H9 (cell line): ENCODE measurements around the gene MUC15. TPM values are rescaled to one million over a fixed set of nuclear protein-coding genes. Genes with fewer than 3 reads are reported as not detected.
A peak's percentile ranks its signal among the peaks of the same experiment; 100 is the strongest.

Source experiments
- DNase-seq: peaks from one replicate; pipeline ENCODE4 v3.0.0-alpha.2; 2017
- H2AFZ ChIP-seq: one replicate; pipeline ENCODE4 v1.6.1; 2013; ENCODE audit warnings: mild to moderate bottlenecking, low read length, control low read depth, moderate library complexity
- H2AK5ac ChIP-seq: 2 replicates; pipeline ENCODE4 v1.6.1; 2013; ENCODE audit warnings: low read length, control low read depth, mixed read lengths; ENCODE audit not compliant: insufficient read length
- H2BK120ac ChIP-seq: one replicate; pipeline ENCODE4 v1.6.1; 2013; ENCODE audit warnings: low read depth, mild to moderate bottlenecking, low read length, control low read depth, inconsistent platforms; ENCODE audit not compliant: poor library complexity, severe bottlenecking
- H2BK12ac ChIP-seq: 2 replicates; pipeline ENCODE4 v1.6.1; 2013; ENCODE audit warnings: low read length, control low read depth, mixed read lengths, low read depth; ENCODE audit not compliant: insufficient read length
- H2BK15ac ChIP-seq: 2 replicates; pipeline ENCODE4 v1.6.1; 2013; ENCODE audit warnings: low read depth, low read length, control low read depth
- H2BK20ac ChIP-seq: one replicate; pipeline ENCODE4 v1.6.1; 2013; ENCODE audit warnings: low read depth, mild to moderate bottlenecking, low read length, control low read depth, inconsistent platforms; ENCODE audit not compliant: poor library complexity, severe bottlenecking
- H2BK5ac ChIP-seq: 2 replicates; pipeline ENCODE4 v1.6.1; 2013; ENCODE audit warnings: low read length, control low read depth, mixed read lengths; ENCODE audit not compliant: insufficient read length
- H3K14ac ChIP-seq: 2 replicates; pipeline ENCODE4 v1.6.1; 2013; ENCODE audit warnings: low read length, control low read depth; ENCODE audit not compliant: insufficient read depth
- H3K18ac ChIP-seq: 2 replicates; pipeline ENCODE4 v1.6.1; 2013; ENCODE audit warnings: low read depth, mild to moderate bottlenecking, mixed read lengths, low read length, control low read depth; ENCODE audit not compliant: insufficient read length
- H3K23ac ChIP-seq: 2 replicates; pipeline ENCODE4 v1.6.1; 2013; ENCODE audit warnings: low read length, control low read depth, mixed read lengths, low read depth; ENCODE audit not compliant: insufficient read length
- H3K23me2 ChIP-seq: 2 replicates; pipeline ENCODE4 v1.6.1; 2013; ENCODE audit warnings: low read depth, mild to moderate bottlenecking, mixed read lengths, low read length, control low read depth; ENCODE audit not compliant: insufficient read length, poor library complexity, severe bottlenecking
- H3K27ac ChIP-seq: 2 replicates; pipeline ENCODE4 v1.5.1; 2013; ENCODE audit warnings: low read length, control low read depth, mixed read lengths, low read depth; ENCODE audit not compliant: insufficient read length
- H3K27me3 ChIP-seq: 2 replicates; pipeline ENCODE4 v1.6.1; 2013; ENCODE audit warnings: low read length, control low read depth, inconsistent platforms; ENCODE audit not compliant: insufficient read depth
- H3K4ac ChIP-seq: 2 replicates; pipeline ENCODE4 v1.6.1; 2013; ENCODE audit warnings: low read depth, mild to moderate bottlenecking, control low read depth, inconsistent platforms, low read length, moderate library complexity
- H3K4me1 ChIP-seq: 2 replicates; pipeline ENCODE4 v1.6.1; 2013; ENCODE audit warnings: low read length, control low read depth, inconsistent platforms; ENCODE audit not compliant: insufficient read depth
- H3K4me2 ChIP-seq: 2 replicates; pipeline ENCODE4 v1.6.1; 2013; ENCODE audit warnings: low read length, control low read depth, mixed read lengths; ENCODE audit not compliant: insufficient read length, insufficient read depth
- H3K56ac ChIP-seq: 2 replicates; pipeline ENCODE4 v1.6.1; 2013; ENCODE audit warnings: low read depth, mild to moderate bottlenecking, mixed read lengths, low read length, control low read depth; ENCODE audit not compliant: insufficient read length
- H3K79me1 ChIP-seq: 2 replicates; pipeline ENCODE4 v1.6.1; 2013; ENCODE audit warnings: low read depth, mild to moderate bottlenecking, moderate library complexity, low read length, control low read depth, inconsistent platforms; ENCODE audit not compliant: insufficient read depth, poor library complexity, severe bottlenecking
- H3K79me2 ChIP-seq: 2 replicates; pipeline ENCODE4 v1.6.1; 2013; ENCODE audit warnings: low read length, control low read depth, inconsistent platforms; ENCODE audit not compliant: insufficient read depth
- H3K9ac ChIP-seq: 2 replicates; pipeline ENCODE4 v1.6.1; 2013; ENCODE audit warnings: low read length, control low read depth, mixed read lengths; ENCODE audit not compliant: insufficient read length; ENCODE audit errors: extremely low read depth
- H3K9me3 ChIP-seq: one replicate; pipeline ENCODE4 v1.6.1; 2013; ENCODE audit warnings: low read depth, low read length, inconsistent platforms; ENCODE audit not compliant: control insufficient read depth
- H3T11ph ChIP-seq: one replicate; pipeline ENCODE4 v1.6.1; 2013; ENCODE audit warnings: mild to moderate bottlenecking, low read length, control low read depth, inconsistent platforms
- H4K20me1 ChIP-seq: one replicate; pipeline ENCODE4 v1.6.1; 2013; ENCODE audit not compliant: control insufficient read depth, insufficient read length, insufficient read depth
- H4K5ac ChIP-seq: 2 replicates; pipeline ENCODE4 v1.6.1; 2013; ENCODE audit warnings: low read depth, mild to moderate bottlenecking, mixed read lengths, low read length, control low read depth; ENCODE audit not compliant: insufficient read length
- H4K8ac ChIP-seq: replicated peaks from 2 replicates; pipeline ENCODE4 v1.6.1; 2013; ENCODE audit warnings: low read length, control low read depth, mixed read lengths, low read depth; ENCODE audit not compliant: insufficient read length
- H4K91ac ChIP-seq: 2 replicates; pipeline ENCODE4 v1.6.1; 2013; ENCODE audit warnings: low read depth, mild to moderate bottlenecking, moderate library complexity, mixed read lengths, low read length, control low read depth; ENCODE audit not compliant: insufficient read length
- H3K27ac Mint-ChIP-seq, 3 experiments: 2 replicates in 2 of 3; 3 replicates in 1 of 3; pipeline ENCODE4 v1.8.0; 2020 to 2021; ENCODE audit warnings: mixed read lengths in 3 of 3, mild to moderate bottlenecking in 1 of 3, moderate library complexity in 1 of 3
- H3K27me3 Mint-ChIP-seq: 2 replicates; pipeline ENCODE4 v1.8.0; 2021; ENCODE audit warnings: low read depth, mild to moderate bottlenecking, moderate library complexity, mixed read lengths
- H3K36me3 Mint-ChIP-seq, 3 experiments: 2 replicates in 2 of 3; 3 replicates in 1 of 3; pipeline ENCODE4 v1.8.0; 2020 to 2021; ENCODE audit warnings: low read depth in 3 of 3, mixed read lengths in 3 of 3; ENCODE audit not compliant: insufficient read depth in 1 of 3
- H3K4me1 Mint-ChIP-seq, 2 experiments: 2 replicates each; pipeline ENCODE4 v1.8.0; 2020; ENCODE audit warnings: mixed read lengths in 2 of 2
- H3K4me3 Mint-ChIP-seq, 2 experiments: 2 replicates in 1 of 2; 3 replicates in 1 of 2; pipeline ENCODE4 v1.8.0; 2020 to 2021; ENCODE audit warnings: mild to moderate bottlenecking in 2 of 2, mixed read lengths in 2 of 2, moderate library complexity in 1 of 2
- H3K9me3 Mint-ChIP-seq, 2 experiments: 2 replicates in 1 of 2; 3 replicates in 1 of 2; pipeline ENCODE4 v1.8.0; 2020; ENCODE audit warnings: mild to moderate bottlenecking in 2 of 2, mixed read lengths in 2 of 2, moderate library complexity in 1 of 2
- WGBS: extraction: QIAGEN DNeasy Blood & Tissue Kit; methylation state at CpG from one replicate; pipeline ENCODE4 v1.1.7; 2013; ENCODE audit warnings: missing lambda C conversion rate, low lambda C conversion rate, mixed read lengths; ENCODE audit not compliant: insufficient read length; ENCODE audit errors: extremely low coverage; 5-methylcytosine and 5-hydroxymethylcytosine counted together
- long read RNA-seq: library from polyadenylated mRNA; unstranded; transcript quantifications from one replicate; pipeline ENCODE4 v2.0.0, GENCODE V29; 2020
- total RNA-seq: library from RNA; stranded (reverse); gene quantifications from 2 replicates; pipeline ENCODE4 v1.2.1, GENCODE V29; 2021
- TF ChIP-seq, protein P1 (sequence below): fragments of 200-600 bp; sonication (generic); conservative IDR thresholded peaks from 3 replicates; pipeline ENCODE4 v1.8.0; 2021; ENCODE audit warnings: antibody characterized with exemption, mild to moderate bottlenecking

The MUC15 gene, protein sequence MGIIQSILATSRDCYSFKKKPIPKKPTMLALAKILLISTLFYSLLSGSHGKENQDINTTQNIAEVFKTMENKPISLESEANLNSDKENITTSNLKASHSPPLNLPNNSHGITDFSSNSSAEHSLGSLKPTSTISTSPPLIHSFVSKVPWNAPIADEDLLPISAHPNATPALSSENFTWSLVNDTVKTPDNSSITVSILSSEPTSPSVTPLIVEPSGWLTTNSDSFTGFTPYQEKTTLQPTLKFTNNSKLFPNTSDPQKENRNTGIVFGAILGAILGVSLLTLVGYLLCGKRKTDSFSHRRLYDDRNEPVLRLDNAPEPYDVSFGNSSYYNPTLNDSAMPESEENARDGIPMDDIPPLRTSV
- not detected in 2 replicates for total RNA-seq
- long read RNA-seq = 0 reads

DNA sequence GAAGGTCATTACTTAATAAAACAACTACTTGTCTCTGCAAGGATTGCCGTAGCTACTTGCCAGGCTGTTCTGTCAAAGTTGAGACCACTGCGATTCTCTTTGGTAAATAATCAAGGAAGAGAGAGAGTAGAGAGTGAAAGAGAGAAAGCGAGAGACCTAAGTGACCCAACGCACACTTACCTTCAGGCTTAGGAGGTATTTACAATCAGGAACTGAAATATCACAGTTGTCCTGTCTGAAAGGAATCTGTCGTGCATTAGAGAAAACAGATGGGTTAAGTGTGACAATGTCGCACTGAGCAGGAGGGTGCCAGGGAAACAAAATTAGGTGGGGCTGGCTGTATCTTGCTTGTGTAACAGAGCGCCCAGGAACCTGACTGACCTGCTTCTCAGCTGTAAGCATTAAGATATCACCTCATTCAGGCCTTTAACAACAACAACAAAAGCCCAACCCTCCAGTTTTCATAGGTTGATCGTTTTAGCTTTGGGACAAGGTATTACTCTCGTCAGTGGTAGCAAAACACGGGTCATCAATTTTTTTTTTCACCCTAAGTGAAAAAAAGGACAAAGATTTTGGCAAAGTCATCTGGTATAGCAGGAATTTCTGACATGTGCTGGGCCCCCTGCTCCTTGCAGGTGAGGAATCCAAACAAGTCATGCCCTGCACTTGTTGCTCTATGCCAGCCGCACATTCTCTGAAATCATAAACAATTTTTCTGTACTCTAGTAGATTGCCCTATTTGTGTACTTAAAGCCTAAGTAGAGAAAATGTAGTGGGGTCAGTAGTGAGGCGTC, at the start of gene MUC15:
MUC15 (minus strand) TSS at position 403 of the 794 bp plus-strand sequence. CDS start 5,169 bp downstream, outside the sequence.
- no peaks in the 10 kb centered on the region for H3K9me3 Mint-ChIP-seq
- H3K4me1 ChIP-seq = no peaks in the 10 kb centered on the region; the same call in 1 of the 2 replicates
- no peaks in the 10 kb centered on the region for H3K79me1 ChIP-seq
- TF ChIP-seq, protein P1, sequence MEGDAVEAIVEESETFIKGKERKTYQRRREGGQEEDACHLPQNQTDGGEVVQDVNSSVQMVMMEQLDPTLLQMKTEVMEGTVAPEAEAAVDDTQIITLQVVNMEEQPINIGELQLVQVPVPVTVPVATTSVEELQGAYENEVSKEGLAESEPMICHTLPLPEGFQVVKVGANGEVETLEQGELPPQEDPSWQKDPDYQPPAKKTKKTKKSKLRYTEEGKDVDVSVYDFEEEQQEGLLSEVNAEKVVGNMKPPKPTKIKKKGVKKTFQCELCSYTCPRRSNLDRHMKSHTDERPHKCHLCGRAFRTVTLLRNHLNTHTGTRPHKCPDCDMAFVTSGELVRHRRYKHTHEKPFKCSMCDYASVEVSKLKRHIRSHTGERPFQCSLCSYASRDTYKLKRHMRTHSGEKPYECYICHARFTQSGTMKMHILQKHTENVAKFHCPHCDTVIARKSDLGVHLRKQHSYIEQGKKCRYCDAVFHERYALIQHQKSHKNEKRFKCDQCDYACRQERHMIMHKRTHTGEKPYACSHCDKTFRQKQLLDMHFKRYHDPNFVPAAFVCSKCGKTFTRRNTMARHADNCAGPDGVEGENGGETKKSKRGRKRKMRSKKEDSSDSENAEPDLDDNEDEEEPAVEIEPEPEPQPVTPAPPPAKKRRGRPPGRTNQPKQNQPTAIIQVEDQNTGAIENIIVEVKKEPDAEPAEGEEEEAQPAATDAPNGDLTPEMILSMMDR = no peak
- H4K5ac ChIP-seq = peak within 1 kb of the TSS; percentile 68
- no peaks in the 10 kb centered on the region for H3K27me3 Mint-ChIP-seq
- no peak within 1 kb of the TSS for H2BK12ac ChIP-seq
- no peak within 1 kb of the TSS for H4K91ac ChIP-seq
- no peak within 1 kb of the TSS for H3K18ac ChIP-seq
- H3K79me2 ChIP-seq = no peaks in the 10 kb centered on the region
- H2BK120ac ChIP-seq = no peak within 1 kb of the TSS
- WGBS = no CpG with 5 or more reads among the region's 12 CpGs
- no peak within 1 kb of the TSS for H3K14ac ChIP-seq
- H3K4ac ChIP-seq = no peak within 1 kb of the TSS
- H2BK20ac ChIP-seq = no peak within 1 kb of the TSS
- H4K8ac ChIP-seq = peak within 1 kb of the TSS; percentile 84
- H3K56ac ChIP-seq = no peak within 1 kb of the TSS
- peak within 1 kb of the TSS; percentile 36 for H3K27ac ChIP-seq
- no peaks in the 10 kb centered on the region for H3K27me3 ChIP-seq
- H4K20me1 ChIP-seq = no peaks in the 10 kb centered on the region
- H2AK5ac ChIP-seq = no peak within 1 kb of the TSS
- peaks cover 15 to 16% of the 10 kb centered on the region in 2 experiments for H3K4me1 Mint-ChIP-seq
- no peak within 1 kb of the TSS for H3K4me3 Mint-ChIP-seq
- no peaks in the 10 kb centered on the region for H3K9me3 ChIP-seq
- H3K23ac ChIP-seq = no peak within 1 kb of the TSS
- no peak within 1 kb of the TSS for H3K4me2 ChIP-seq
- peak within 1 kb of the TSS; percentile 36 to 76 (median 71); a peak in 3 of 7 replicates for H3K27ac Mint-ChIP-seq
- no peak for DNase-seq
- peak within 1 kb of the TSS; percentile 89 for H2AFZ ChIP-seq
- no peak within 1 kb of the TSS for H2BK15ac ChIP-seq
- no peaks in the 10 kb centered on the region for H3K23me2 ChIP-seq
- no peaks in the 10 kb centered on the region for H3K36me3 Mint-ChIP-seq
- H3T11ph ChIP-seq = peak within 1 kb of the TSS; percentile 76
- H2BK5ac ChIP-seq = no peak within 1 kb of the TSS
- no peak within 1 kb of the TSS for H3K9ac ChIP-seq
